ENCODE data around the gene GABRR2.

GRCh38 chr6:89324304-89324703 is 9.2 kb upstream of the GABRR2 start:
- TF ChIP-seq CHD1 (IDR thresholded peaks at IDR 0.05; ENCODE audit: low read depth, low read length) (no peak), CTCF (conservative IDR thresholded peaks at IDR 0.05; ENCODE audit: low read depth, low read length) (no peak), SMC3 (IDR thresholded peaks at IDR 0.05; ENCODE audit: low read depth, low read length) (no peak)

Data from IMR-90 (cell line).